Neural cell (in vitro differentiated cells): ENCODE measurements around the gene PCDH17. TPM values are rescaled to one million over a fixed set of nuclear protein-coding genes. Genes with fewer than 3 reads are reported as not detected.

Experiments used
- H2AFZ ChIP-seq: fragments of 200-600, 300-800 bp; sonication (generic), shearing (Covaris generic); 2 replicates; pipeline ENCODE4 v1.6.0; 2014; ENCODE audit warnings: low read depth, mild to moderate bottlenecking, antibody characterized with exemption, low read length, moderate library complexity
- H3F3A ChIP-seq: fragments of 200-600 bp; shearing (Covaris generic); 2 replicates; pipeline ENCODE4 v1.6.1; 2016; ENCODE audit warnings: mild to moderate bottlenecking, moderate library complexity, mixed read lengths, antibody characterized with exemption, low read length; ENCODE audit not compliant: insufficient read depth, poor library complexity, severe bottlenecking
- H3K27ac ChIP-seq: fragments of 200-600, 300-800 bp; sonication (generic), shearing (Covaris generic); 2 replicates; pipeline ENCODE4 v1.5.1; 2014; ENCODE audit warnings: mild to moderate bottlenecking, low read length, moderate library complexity
- H3K27me3 ChIP-seq: fragments of 300-800, 200-600 bp; sonication (generic), shearing (Covaris generic); 2 replicates; pipeline ENCODE4 v1.6.0; 2014; ENCODE audit warnings: mild to moderate bottlenecking, low read depth, low read length, moderate library complexity; ENCODE audit not compliant: insufficient read depth
- H3K36me3 ChIP-seq: fragments of 300-800, 200-600 bp; sonication (generic), shearing (Covaris generic); 2 replicates; pipeline ENCODE4 v1.5.1; 2014; ENCODE audit warnings: mild to moderate bottlenecking, antibody characterized with exemption, low read length, moderate library complexity; ENCODE audit not compliant: insufficient read depth
- H3K4me2 ChIP-seq: fragments of 300-800, 200-600 bp; sonication (generic), shearing (Covaris generic); 2 replicates; pipeline ENCODE4 v1.6.0; 2014; ENCODE audit warnings: mild to moderate bottlenecking, low read length
- H3K4me3 ChIP-seq: fragments of 300-800, 200-600 bp; sonication (generic), shearing (Covaris generic); 2 replicates; pipeline ENCODE4 v1.5.1; 2014; ENCODE audit warnings: mild to moderate bottlenecking, low read length, moderate library complexity
- H3K79me2 ChIP-seq: fragments of 200-600 bp; shearing (Covaris generic); replicated peaks from 2 replicates; pipeline ENCODE4 v1.6.0; 2014; ENCODE audit warnings: mild to moderate bottlenecking, low read length, moderate library complexity; ENCODE audit not compliant: insufficient read depth
- H3K9ac ChIP-seq: fragments of 300-800, 200-600 bp; sonication (generic), shearing (Covaris generic); 2 replicates; pipeline ENCODE4 v1.6.1; 2016; ENCODE audit warnings: mild to moderate bottlenecking, low read length, mixed read lengths
- H3K9me2 ChIP-seq: fragments of 200-600 bp; shearing (Covaris generic); 2 replicates; pipeline ENCODE4 v1.6.1; 2016; ENCODE audit warnings: mild to moderate bottlenecking, low read length, mixed read lengths; ENCODE audit not compliant: insufficient read depth
- H3K9me3 ChIP-seq: fragments of 200-600, 300-800 bp; sonication (generic), shearing (Covaris generic); 2 replicates; pipeline ENCODE4 v1.6.1; 2016; ENCODE audit warnings: mild to moderate bottlenecking, mixed run types, low read length, moderate library complexity, mixed read lengths
- H4K20me1 ChIP-seq: fragments of 200-600 bp; shearing (Covaris generic); 2 replicates; pipeline ENCODE4 v1.6.1; 2016; ENCODE audit warnings: mild to moderate bottlenecking, mixed run types; ENCODE audit not compliant: insufficient read depth
- EP300 ChIP-seq: fragments of 450-650 bp; conservative IDR thresholded peaks from 2 replicates; pipeline ENCODE4 v1.6.1; 2014; ENCODE audit warnings: antibody characterized with exemption, mild to moderate bottlenecking, moderate library complexity; ENCODE audit not compliant: poor library complexity, severe bottlenecking
- EZH2 ChIP-seq: fragments of 200-600, 300-800 bp; shearing (Covaris generic), sonication (generic); IDR thresholded peaks from 2 replicates; pipeline ENCODE4 v1.6.1; 2014; ENCODE audit warnings: antibody characterized with exemption, low read length, borderline replicate concordance, mild to moderate bottlenecking; ENCODE audit not compliant: insufficient read depth, poor library complexity, severe bottlenecking
- MXI1 ChIP-seq: fragments of 450-650 bp; conservative IDR thresholded peaks from 2 replicates; pipeline ENCODE4 v1.6.1; 2014; ENCODE audit warnings: antibody characterized with exemption, mild to moderate bottlenecking; ENCODE audit not compliant: poor library complexity, severe bottlenecking
- POLR2AphosphoS5 ChIP-seq: IDR thresholded peaks from 2 replicates; pipeline ENCODE4 v1.6.1; 2012
- RAD21 ChIP-seq: fragments of 450-650 bp; conservative IDR thresholded peaks from 2 replicates; pipeline ENCODE4 v1.6.1; 2014; ENCODE audit warnings: antibody characterized with exemption, mild to moderate bottlenecking, moderate library complexity
- SMC3 ChIP-seq: fragments of 450-650 bp; conservative IDR thresholded peaks from 2 replicates; pipeline ENCODE4 v1.6.1; 2014; ENCODE audit warnings: antibody characterized with exemption, mild to moderate bottlenecking, moderate library complexity; ENCODE audit not compliant: poor library complexity
- TAF1 ChIP-seq: IDR thresholded peaks from 2 replicates; pipeline ENCODE4 v1.6.1; 2012; ENCODE audit warnings: low read depth
- polyA plus RNA-seq: library from polyadenylated mRNA; depleted of rRNA; stranded (reverse); fragments of >200 nt; gene quantifications from 2 replicates; pipeline ENCODE4 v1.2.3, GENCODE V29; 2014
- TF ChIP-seq, protein P1 (sequence below): fragments of 450-650 bp; IDR thresholded peaks from 2 replicates; pipeline ENCODE4 v1.5.1; 2014; ENCODE audit warnings: antibody characterized with exemption, mild to moderate bottlenecking, moderate library complexity; ENCODE audit not compliant: poor library complexity, severe bottlenecking
- TF ChIP-seq, protein P2 (sequence below): IDR thresholded peaks from 2 replicates; pipeline ENCODE4 v1.6.1; 2012; ENCODE audit warnings: borderline replicate concordance

Gene PCDH17
- polyA plus RNA-seq, 1 donor from 2014 or later, result 6.5 TPM

DNA sequence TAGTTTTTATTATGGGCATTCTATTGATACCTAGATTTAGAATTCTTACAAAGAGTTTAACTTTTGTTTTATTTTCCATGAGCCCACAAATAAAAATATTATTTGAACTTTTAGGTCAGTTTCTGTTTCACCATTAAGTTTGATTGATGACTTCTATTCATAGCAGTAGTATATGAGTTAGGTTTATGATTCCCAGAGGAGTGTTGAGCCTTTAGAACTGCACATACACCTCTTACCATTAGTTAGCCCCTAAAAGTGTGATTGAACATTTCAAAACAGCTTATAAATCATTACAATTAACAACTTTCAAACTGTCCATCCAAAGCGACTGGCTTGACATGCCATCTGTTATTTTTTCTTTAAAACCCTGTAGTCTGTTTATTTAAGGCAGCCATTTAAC is 19.0 kb upstream of the PCDH17 start:
- Histone ChIP-seq H3K9me3 (no peaks in the 10 kb centered on the region), H3K27me3 (no peaks in the 10 kb centered on the region), H3K4me3 (no peak overlapping the region), H3K4me2 (no peak overlapping the region), H3K36me3 (no peaks in the 10 kb centered on the region), H3K79me2 (no peaks in the 10 kb centered on the region), H2AFZ (no peak overlapping the region), H4K20me1 (no peaks in the 10 kb centered on the region), H3K9ac (no peak overlapping the region), H3F3A (no peaks in the 10 kb centered on the region), H3K27ac (no peak overlapping the region), H3K9me2 (no peaks in the 10 kb centered on the region)
- TF ChIP-seq POLR2AphosphoS5 (no peak), EZH2 (no peak)

DNA sequence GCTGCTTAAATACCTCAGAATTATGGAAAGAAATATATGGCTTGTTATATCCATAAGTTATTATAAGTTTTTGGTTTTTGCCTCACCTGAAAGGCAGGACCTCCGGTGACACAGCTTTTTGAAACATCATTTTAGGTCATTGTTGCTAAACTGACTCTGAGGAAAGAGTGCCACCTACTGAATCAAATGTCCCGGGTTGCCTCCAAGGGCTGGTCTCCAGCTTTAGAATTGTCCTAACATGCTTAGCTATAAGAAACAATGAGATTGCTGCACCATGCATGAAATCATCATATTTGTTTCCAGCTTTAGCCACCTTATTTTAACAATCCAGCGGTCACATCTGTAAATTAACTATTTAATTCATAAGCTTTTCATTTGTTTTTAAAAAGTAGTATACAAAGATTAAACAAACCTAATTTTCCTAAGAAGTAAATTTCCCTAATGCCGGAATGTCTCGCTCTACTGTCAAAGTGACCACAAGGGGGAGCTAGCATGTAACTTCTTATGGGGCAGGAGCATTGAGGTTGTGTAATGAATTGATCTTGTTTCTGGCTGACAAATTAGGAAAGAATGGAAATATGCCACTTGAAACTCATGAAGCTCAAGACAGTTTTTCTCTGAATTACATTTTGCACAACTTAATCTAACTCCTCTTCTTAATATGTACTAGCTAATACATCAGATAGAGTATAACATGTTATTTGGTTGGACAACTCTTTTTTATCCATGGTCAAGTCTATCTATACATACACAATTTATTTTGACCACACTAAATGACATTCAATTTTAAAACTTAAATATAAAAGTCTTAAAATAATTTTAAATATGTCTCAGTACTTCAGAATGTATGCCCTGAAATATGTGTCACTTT is 6.7 kb upstream of the PCDH17 start:
- Histone ChIP-seq H3K4me2 (no peak overlapping the region), H2AFZ (no peak overlapping the region), H3K79me2 (no peaks in the 10 kb centered on the region), H3K9me2 (no peaks in the 10 kb centered on the region), H3K27me3 (no peaks in the 10 kb centered on the region), H4K20me1 (no peaks in the 10 kb centered on the region), H3K27ac (no peak overlapping the region), H3K36me3 (no peaks in the 10 kb centered on the region), H3F3A (no peaks in the 10 kb centered on the region), H3K4me3 (no peak overlapping the region), H3K9ac (no peak overlapping the region), H3K9me3 (no peaks in the 10 kb centered on the region)
- TF ChIP-seq TAF1 (no peak), RAD21 (peak; percentile 79), SMC3 (peak; percentile 76), MXI1 (no peak), EZH2 (no peak), POLR2AphosphoS5 (no peak), EP300 (no peak)
- TF ChIP-seq, protein P1, sequence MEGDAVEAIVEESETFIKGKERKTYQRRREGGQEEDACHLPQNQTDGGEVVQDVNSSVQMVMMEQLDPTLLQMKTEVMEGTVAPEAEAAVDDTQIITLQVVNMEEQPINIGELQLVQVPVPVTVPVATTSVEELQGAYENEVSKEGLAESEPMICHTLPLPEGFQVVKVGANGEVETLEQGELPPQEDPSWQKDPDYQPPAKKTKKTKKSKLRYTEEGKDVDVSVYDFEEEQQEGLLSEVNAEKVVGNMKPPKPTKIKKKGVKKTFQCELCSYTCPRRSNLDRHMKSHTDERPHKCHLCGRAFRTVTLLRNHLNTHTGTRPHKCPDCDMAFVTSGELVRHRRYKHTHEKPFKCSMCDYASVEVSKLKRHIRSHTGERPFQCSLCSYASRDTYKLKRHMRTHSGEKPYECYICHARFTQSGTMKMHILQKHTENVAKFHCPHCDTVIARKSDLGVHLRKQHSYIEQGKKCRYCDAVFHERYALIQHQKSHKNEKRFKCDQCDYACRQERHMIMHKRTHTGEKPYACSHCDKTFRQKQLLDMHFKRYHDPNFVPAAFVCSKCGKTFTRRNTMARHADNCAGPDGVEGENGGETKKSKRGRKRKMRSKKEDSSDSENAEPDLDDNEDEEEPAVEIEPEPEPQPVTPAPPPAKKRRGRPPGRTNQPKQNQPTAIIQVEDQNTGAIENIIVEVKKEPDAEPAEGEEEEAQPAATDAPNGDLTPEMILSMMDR, result peak; percentile 74
- TF ChIP-seq, protein P2, sequence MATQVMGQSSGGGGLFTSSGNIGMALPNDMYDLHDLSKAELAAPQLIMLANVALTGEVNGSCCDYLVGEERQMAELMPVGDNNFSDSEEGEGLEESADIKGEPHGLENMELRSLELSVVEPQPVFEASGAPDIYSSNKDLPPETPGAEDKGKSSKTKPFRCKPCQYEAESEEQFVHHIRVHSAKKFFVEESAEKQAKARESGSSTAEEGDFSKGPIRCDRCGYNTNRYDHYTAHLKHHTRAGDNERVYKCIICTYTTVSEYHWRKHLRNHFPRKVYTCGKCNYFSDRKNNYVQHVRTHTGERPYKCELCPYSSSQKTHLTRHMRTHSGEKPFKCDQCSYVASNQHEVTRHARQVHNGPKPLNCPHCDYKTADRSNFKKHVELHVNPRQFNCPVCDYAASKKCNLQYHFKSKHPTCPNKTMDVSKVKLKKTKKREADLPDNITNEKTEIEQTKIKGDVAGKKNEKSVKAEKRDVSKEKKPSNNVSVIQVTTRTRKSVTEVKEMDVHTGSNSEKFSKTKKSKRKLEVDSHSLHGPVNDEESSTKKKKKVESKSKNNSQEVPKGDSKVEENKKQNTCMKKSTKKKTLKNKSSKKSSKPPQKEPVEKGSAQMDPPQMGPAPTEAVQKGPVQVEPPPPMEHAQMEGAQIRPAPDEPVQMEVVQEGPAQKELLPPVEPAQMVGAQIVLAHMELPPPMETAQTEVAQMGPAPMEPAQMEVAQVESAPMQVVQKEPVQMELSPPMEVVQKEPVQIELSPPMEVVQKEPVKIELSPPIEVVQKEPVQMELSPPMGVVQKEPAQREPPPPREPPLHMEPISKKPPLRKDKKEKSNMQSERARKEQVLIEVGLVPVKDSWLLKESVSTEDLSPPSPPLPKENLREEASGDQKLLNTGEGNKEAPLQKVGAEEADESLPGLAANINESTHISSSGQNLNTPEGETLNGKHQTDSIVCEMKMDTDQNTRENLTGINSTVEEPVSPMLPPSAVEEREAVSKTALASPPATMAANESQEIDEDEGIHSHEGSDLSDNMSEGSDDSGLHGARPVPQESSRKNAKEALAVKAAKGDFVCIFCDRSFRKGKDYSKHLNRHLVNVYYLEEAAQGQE, result no peak
